Adrenal gland (tissue), 5 donors: ENCODE data around the gene MAP3K14.

Experiments used
- POLR2A ChIP-seq, 2 donors: fragments of 450-650 bp; IDR thresholded peaks; one replicate each; pipeline ENCODE4 v1.6.1; 2017; ENCODE audit warnings: antibody characterized with exemption in 2 of 2, mild to moderate bottlenecking in 2 of 2, moderate library complexity in 1 of 2
- TF ChIP-seq, protein P1 (sequence below), 6 experiments: fragments of 450-650 bp in 4 of 6; fragments of 200-600 bp in 2 of 6; sonication (generic) in 1 of 6; IDR thresholded peaks; 1 replicate in 5 of 6; 2 replicates in 1 of 6; pipeline versions ENCODE4 v1.5.1 to v1.8.0; 2016 to 2021; ENCODE audit warnings: antibody characterized with exemption in 6 of 6, mild to moderate bottlenecking in 2 of 6, moderate library complexity in 1 of 6
- donor health status: DM: no; HTN: no; CAD: no.

DNA sequence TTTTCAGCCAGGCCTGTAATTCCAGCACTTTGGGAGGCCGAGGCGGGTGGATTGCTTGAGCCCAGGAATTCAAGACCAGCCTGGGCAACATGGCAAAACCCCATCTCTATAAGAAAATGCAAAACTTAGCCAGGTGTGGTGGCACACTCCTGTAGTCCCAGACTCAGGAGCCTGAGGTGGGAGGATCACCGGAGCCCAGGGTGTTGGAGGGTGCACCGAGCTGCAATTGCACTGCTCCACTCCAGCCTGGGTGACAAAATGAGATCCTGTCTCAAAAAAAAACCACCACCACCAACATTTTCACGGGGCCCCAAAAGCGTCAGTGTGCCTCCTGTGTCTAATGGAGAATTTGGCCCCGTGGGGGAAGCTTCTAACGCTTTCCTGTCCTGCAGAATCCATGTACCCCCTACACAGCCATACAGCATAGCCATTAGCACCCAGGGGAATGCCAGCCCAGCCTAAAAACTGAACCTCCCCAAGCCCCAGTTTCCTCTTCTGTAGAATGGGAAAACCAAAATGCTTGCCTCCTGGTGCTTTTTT, 22.2 kb upstream of the MAP3K14 start:
- TF ChIP-seq, protein P1, sequence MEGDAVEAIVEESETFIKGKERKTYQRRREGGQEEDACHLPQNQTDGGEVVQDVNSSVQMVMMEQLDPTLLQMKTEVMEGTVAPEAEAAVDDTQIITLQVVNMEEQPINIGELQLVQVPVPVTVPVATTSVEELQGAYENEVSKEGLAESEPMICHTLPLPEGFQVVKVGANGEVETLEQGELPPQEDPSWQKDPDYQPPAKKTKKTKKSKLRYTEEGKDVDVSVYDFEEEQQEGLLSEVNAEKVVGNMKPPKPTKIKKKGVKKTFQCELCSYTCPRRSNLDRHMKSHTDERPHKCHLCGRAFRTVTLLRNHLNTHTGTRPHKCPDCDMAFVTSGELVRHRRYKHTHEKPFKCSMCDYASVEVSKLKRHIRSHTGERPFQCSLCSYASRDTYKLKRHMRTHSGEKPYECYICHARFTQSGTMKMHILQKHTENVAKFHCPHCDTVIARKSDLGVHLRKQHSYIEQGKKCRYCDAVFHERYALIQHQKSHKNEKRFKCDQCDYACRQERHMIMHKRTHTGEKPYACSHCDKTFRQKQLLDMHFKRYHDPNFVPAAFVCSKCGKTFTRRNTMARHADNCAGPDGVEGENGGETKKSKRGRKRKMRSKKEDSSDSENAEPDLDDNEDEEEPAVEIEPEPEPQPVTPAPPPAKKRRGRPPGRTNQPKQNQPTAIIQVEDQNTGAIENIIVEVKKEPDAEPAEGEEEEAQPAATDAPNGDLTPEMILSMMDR (IDR thresholded peaks at IDR 0.05): no peak
- no peak for TF ChIP-seq POLR2A (IDR thresholded peaks at IDR 0.05)
